Dendritic cell treated with granulocyte-macrophage colony-stimulating factor and Interleukin-4, amounts not matched to agents 40 ng/mL and 50 ng/mL, for 4 days (primary cell): ENCODE measurements around the gene LIN28B.
"Not testable (repeated sequence)": the region's sequence is repeated elsewhere in the genome, so short reads cannot be mapped to it uniquely, and the experiment has no call there.

Experiments used
- H3K27ac Mint-ChIP-seq: one replicate; pipeline ENCODE4 v1.8.0; 2022; ENCODE audit warnings: mild to moderate bottlenecking, mixed read lengths
- H3K27me3 Mint-ChIP-seq: one replicate; pipeline ENCODE4 v1.8.0; 2022; ENCODE audit warnings: mild to moderate bottlenecking, mixed read lengths
- H3K36me3 Mint-ChIP-seq: one replicate; pipeline ENCODE4 v1.8.0; 2022; ENCODE audit warnings: low read depth, mixed read lengths
- H3K4me1 Mint-ChIP-seq: one replicate; pipeline ENCODE4 v1.8.0; 2022; ENCODE audit warnings: low read depth, mixed read lengths
- H3K4me3 Mint-ChIP-seq: one replicate; pipeline ENCODE4 v1.8.0; 2022; ENCODE audit warnings: mild to moderate bottlenecking, moderate library complexity, mixed read lengths
- H3K9me3 Mint-ChIP-seq: one replicate; pipeline ENCODE4 v1.8.0; 2022; ENCODE audit warnings: mixed read lengths
- intact Hi-C: fragments of 100-400 bp; cut with micrococcal nuclease; formaldehyde crosslinking; loops from one replicate; pipeline ENCODE4 v1.15.0; 2022

LIN28B gene

GRCh38 chr6:105043979-105044378, 87.1 kb downstream of the LIN28B start:
- Mint-ChIP-seq H3K36me3 (no peaks in the 10 kb centered on the region), H3K4me3 (no peak overlapping the region), H3K9me3 (no peaks in the 10 kb centered on the region), H3K4me1 (no peaks in the 10 kb centered on the region), H3K27ac (no peak overlapping the region), H3K27me3 (no peaks in the 10 kb centered on the region)
- intact Hi-C loops: no loop called here

- no peaks in the 10 kb centered on the region for H3K9me3 Mint-ChIP-seq
- H3K4me1 Mint-ChIP-seq: no peaks in the 10 kb centered on the region
- no peak overlapping the region for H3K27ac Mint-ChIP-seq
- no peaks in the 10 kb centered on the region for H3K36me3 Mint-ChIP-seq
- no peaks in the 10 kb centered on the region for H3K27me3 Mint-ChIP-seq
- no peak overlapping the region for H3K4me3 Mint-ChIP-seq
- intact Hi-C loops: no loop called here
Observed at GRCh38 chr6:105045526-105045925, 88.6 kb downstream of the LIN28B start.

- intact Hi-C loops: no loop called here
- no peak overlapping the region for H3K4me3 Mint-ChIP-seq
- no peak overlapping the region for H3K27ac Mint-ChIP-seq
- H3K4me1 Mint-ChIP-seq: no peaks in the 10 kb centered on the region
- H3K9me3 Mint-ChIP-seq: no peaks in the 10 kb centered on the region
- H3K27me3 Mint-ChIP-seq: no peaks in the 10 kb centered on the region
- no peaks in the 10 kb centered on the region for H3K36me3 Mint-ChIP-seq
Observed at GRCh38 chr6:105051941-105052471, 95.1 kb downstream of the LIN28B start.

- no peaks in the 10 kb centered on the region for H3K9me3 Mint-ChIP-seq
- H3K27me3 Mint-ChIP-seq: peaks cover 2% of the 10 kb centered on the region
Observed at GRCh38 chr6:105056646-105057045, 99.7 kb downstream of the LIN28B start.

GRCh38 chr6:105057160-105057559, 100.3 kb downstream of the LIN28B start:
- H3K27ac Mint-ChIP-seq: no peak overlapping the region
- no peaks in the 10 kb centered on the region for H3K36me3 Mint-ChIP-seq
- intact Hi-C loops: no loop called here
- H3K4me3 Mint-ChIP-seq: no peak overlapping the region
- peaks cover 2% of the 10 kb centered on the region for H3K27me3 Mint-ChIP-seq
- H3K4me1 Mint-ChIP-seq: peaks cover 6% of the 10 kb centered on the region
- no peaks in the 10 kb centered on the region for H3K9me3 Mint-ChIP-seq

More at GRCh38 chr6:105056646-105057045, 99.7 kb downstream of the LIN28B start:
- H3K4me3 Mint-ChIP-seq: no peak overlapping the region
- intact Hi-C loops: no loop called here
- peaks cover 6% of the 10 kb centered on the region for H3K4me1 Mint-ChIP-seq
- no peaks in the 10 kb centered on the region for H3K36me3 Mint-ChIP-seq
- H3K27ac Mint-ChIP-seq: no peak overlapping the region

GRCh38 chr6:105058316-105058715, 101.4 kb downstream of the LIN28B start:
- Mint-ChIP-seq H3K4me1 (peaks cover 6% of the 10 kb centered on the region), H3K27me3 (peaks cover 2% of the 10 kb centered on the region), H3K9me3 (no peaks in the 10 kb centered on the region)

GRCh38 chr6:105058846-105059245, 101.9 kb downstream of the LIN28B start:
- Mint-ChIP-seq H3K4me1 (peaks cover 6% of the 10 kb centered on the region), H3K36me3 (no peaks in the 10 kb centered on the region), H3K4me3 (no peak overlapping the region), H3K9me3 (no peaks in the 10 kb centered on the region), H3K27me3 (peaks cover 2% of the 10 kb centered on the region), H3K27ac (no peak overlapping the region)
- intact Hi-C loops: no loop called here

More at GRCh38 chr6:105058316-105058715, 101.4 kb downstream of the LIN28B start:
- Mint-ChIP-seq H3K27ac (no peak overlapping the region), H3K4me3 (no peak overlapping the region), H3K36me3 (no peaks in the 10 kb centered on the region)
- intact Hi-C loops: no loop called here

GRCh38 chr6:105066233-105066632, 109.3 kb downstream of the LIN28B start:
- no peaks in the 10 kb centered on the region for H3K4me1 Mint-ChIP-seq
- peaks cover 2% of the 10 kb centered on the region for H3K27me3 Mint-ChIP-seq

GRCh38 chr6:105066836-105067235, 109.9 kb downstream of the LIN28B start:
- H3K9me3 Mint-ChIP-seq: no peaks in the 10 kb centered on the region
- intact Hi-C loops: no loop called here
- H3K4me3 Mint-ChIP-seq: no peak overlapping the region
- H3K36me3 Mint-ChIP-seq: no peaks in the 10 kb centered on the region
- H3K4me1 Mint-ChIP-seq: no peaks in the 10 kb centered on the region
- H3K27ac Mint-ChIP-seq: no peak overlapping the region
- peaks cover 2% of the 10 kb centered on the region for H3K27me3 Mint-ChIP-seq

More at GRCh38 chr6:105066233-105066632, 109.3 kb downstream of the LIN28B start:
- Mint-ChIP-seq H3K9me3 (no peaks in the 10 kb centered on the region), H3K36me3 (no peaks in the 10 kb centered on the region), H3K4me3 (no peak overlapping the region), H3K27ac (no peak overlapping the region)
- intact Hi-C loops: no loop called here

GRCh38 chr6:105067329-105067728, 110.4 kb downstream of the LIN28B start:
- Mint-ChIP-seq H3K36me3 (no peaks in the 10 kb centered on the region), H3K27me3 (peaks cover 2% of the 10 kb centered on the region), H3K4me3 (no peak overlapping the region), H3K4me1 (no peaks in the 10 kb centered on the region), H3K9me3 (no peaks in the 10 kb centered on the region), H3K27ac (no peak overlapping the region)
- intact Hi-C loops: no loop called here

- H3K9me3 Mint-ChIP-seq: no peaks in the 10 kb centered on the region
- no peaks in the 10 kb centered on the region for H3K36me3 Mint-ChIP-seq
- H3K27ac Mint-ChIP-seq: no peak overlapping the region
- H3K4me3 Mint-ChIP-seq: no peak overlapping the region
- peaks cover 2% of the 10 kb centered on the region for H3K27me3 Mint-ChIP-seq
- intact Hi-C loops: no loop called here
- H3K4me1 Mint-ChIP-seq: no peaks in the 10 kb centered on the region
Observed at GRCh38 chr6:105068407-105068806, 111.5 kb downstream of the LIN28B start.

GRCh38 chr6:105069821-105070445, 113.0 kb downstream of the LIN28B start:
- Mint-ChIP-seq H3K27ac (no peak overlapping the region), H3K36me3 (no peaks in the 10 kb centered on the region), H3K4me1 (no peaks in the 10 kb centered on the region), H3K4me3 (no peak overlapping the region), H3K9me3 (no peaks in the 10 kb centered on the region), H3K27me3 (peaks cover 2% of the 10 kb centered on the region)
- intact Hi-C loops: no loop called here

- Mint-ChIP-seq H3K36me3 (no peaks in the 10 kb centered on the region), H3K9me3 (no peaks in the 10 kb centered on the region), H3K4me3 (no peak overlapping the region), H3K4me1 (no peaks in the 10 kb centered on the region), H3K27me3 (peaks cover 2% of the 10 kb centered on the region), H3K27ac (no peak overlapping the region)
- intact Hi-C loops: no loop called here
Observed at GRCh38 chr6:105072798-105073199, 115.9 kb downstream of the LIN28B start.

GRCh38 chr6:105075210-105075609, 118.3 kb downstream of the LIN28B start:
- intact Hi-C loops: loop anchor here (5.0 kb wide), 2 partner anchors 133 to 283 kb away; no protein-coding TSS in a partner anchor
- no peak overlapping the region for H3K4me3 Mint-ChIP-seq
- no peaks in the 10 kb centered on the region for H3K4me1 Mint-ChIP-seq
- H3K36me3 Mint-ChIP-seq: no peaks in the 10 kb centered on the region
- no peaks in the 10 kb centered on the region for H3K9me3 Mint-ChIP-seq
- no peaks in the 10 kb centered on the region for H3K27me3 Mint-ChIP-seq
- H3K27ac Mint-ChIP-seq: no peak overlapping the region

GRCh38 chr6:105076418-105076817, 119.5 kb downstream of the LIN28B start:
- H3K27me3 Mint-ChIP-seq, H3K36me3 Mint-ChIP-seq, H3K27ac Mint-ChIP-seq, H3K4me1 Mint-ChIP-seq, H3K4me3 Mint-ChIP-seq, H3K9me3 Mint-ChIP-seq: not testable (repeated sequence)
- intact Hi-C loops: loop anchor here (5.0 kb wide), 2 partner anchors 134 to 284 kb away; no protein-coding TSS in a partner anchor
